NT2/D1 (cell line): ENCODE results near the gene PDE1C.

Source experiments
- SUZ12 ChIP-seq: IDR thresholded peaks from 2 replicates; pipeline ENCODE4 v1.6.1; 2011; ENCODE audit not compliant: insufficient read length, insufficient read depth; ENCODE audit errors: extremely low read depth
- YY1 ChIP-seq: IDR thresholded peaks from 2 replicates; pipeline ENCODE4 v1.6.1; 2011; ENCODE audit not compliant: insufficient read length, insufficient read depth
- ZNF274 ChIP-seq: IDR thresholded peaks from 2 replicates; pipeline ENCODE4 v1.6.1; 2011; ENCODE audit warnings: mild to moderate bottlenecking, low read depth, low read length

DNA sequence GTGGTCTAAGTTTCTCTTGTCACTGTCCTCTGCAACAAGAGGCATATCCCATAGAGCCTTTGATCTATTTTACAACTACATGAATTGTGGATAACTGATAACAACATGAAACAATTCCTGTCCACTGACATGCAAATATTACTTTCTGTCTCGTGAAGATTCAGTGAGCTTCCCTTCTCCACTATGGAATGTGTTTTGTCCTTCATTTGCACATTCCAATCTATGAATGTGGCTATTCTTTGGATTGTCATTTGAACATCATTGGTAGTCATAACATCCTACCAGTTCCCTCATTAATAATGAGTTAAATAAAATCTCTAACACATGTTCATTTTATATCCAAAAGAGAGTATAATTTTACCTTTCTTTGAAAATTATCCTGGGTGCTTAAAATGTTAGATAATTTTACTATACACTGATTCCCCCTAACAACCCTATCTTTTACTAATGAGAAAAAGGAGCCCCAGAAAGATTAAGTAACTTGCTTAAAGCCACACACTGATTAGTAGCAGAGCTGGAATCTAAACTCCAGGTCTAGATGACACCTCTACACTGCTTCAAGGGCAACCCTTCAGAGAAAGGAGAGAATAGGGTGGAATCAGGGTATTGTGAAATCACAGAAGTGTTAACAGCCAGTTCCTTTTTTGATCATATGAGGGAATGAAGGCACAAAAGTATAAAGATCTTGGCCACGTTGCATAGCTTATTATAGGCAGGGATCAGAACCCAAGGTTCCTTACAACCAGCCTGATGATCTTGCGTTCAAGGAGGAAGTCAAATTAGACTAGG is 39.1 kb downstream of the PDE1C start:
- TF ChIP-seq SUZ12 (no peak), ZNF274 (no peak), YY1 (no peak)
